OCI-LY3 (cell line): Measurements from ENCODE around the gene PEBP1.

Source experiments
- EZH2phosphoT487 ChIP-seq: fragments of 200-600 bp; shearing (Covaris generic); IDR thresholded peaks from 2 replicates; pipeline ENCODE4 v1.6.1; 2018; ENCODE audit warnings: antibody characterized with exemption, mixed run types, low read depth
- TF ChIP-seq, protein P1 (sequence below): fragments of 200-600, 300-600 bp; sonication (generic); IDR thresholded peaks from 2 replicates; pipeline ENCODE4 v1.5.1; 2014; ENCODE audit warnings: antibody characterized with exemption, low read length, low read depth

DNA sequence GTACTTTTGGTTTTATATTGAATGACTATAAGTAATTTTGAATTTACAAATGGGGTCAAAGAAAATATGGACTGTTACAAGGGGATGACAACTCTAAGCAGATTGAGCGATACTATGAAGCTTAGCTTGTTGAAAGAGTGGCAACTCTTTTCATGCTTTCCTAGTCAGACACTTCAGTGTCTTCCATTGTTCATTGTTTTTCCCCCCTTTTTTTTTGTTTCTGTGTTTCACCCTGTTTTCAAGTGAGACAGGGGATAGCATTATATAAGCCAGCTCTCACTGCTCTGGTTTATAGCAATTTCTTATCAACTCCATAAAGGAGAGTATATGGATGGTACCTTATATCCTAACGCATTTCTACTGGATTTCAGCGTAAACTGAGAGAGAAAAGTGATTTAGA, 24.6 kb downstream of the PEBP1 start:
- TF ChIP-seq, protein P1, sequence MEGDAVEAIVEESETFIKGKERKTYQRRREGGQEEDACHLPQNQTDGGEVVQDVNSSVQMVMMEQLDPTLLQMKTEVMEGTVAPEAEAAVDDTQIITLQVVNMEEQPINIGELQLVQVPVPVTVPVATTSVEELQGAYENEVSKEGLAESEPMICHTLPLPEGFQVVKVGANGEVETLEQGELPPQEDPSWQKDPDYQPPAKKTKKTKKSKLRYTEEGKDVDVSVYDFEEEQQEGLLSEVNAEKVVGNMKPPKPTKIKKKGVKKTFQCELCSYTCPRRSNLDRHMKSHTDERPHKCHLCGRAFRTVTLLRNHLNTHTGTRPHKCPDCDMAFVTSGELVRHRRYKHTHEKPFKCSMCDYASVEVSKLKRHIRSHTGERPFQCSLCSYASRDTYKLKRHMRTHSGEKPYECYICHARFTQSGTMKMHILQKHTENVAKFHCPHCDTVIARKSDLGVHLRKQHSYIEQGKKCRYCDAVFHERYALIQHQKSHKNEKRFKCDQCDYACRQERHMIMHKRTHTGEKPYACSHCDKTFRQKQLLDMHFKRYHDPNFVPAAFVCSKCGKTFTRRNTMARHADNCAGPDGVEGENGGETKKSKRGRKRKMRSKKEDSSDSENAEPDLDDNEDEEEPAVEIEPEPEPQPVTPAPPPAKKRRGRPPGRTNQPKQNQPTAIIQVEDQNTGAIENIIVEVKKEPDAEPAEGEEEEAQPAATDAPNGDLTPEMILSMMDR: no peak
- TF ChIP-seq EZH2phosphoT487: no peak
